GM23248 (cell line): ENCODE data around the gene MAML3.

Experiments
- EZH2 ChIP-seq: fragments of 200-600 bp; sonication (generic); IDR thresholded peaks from 2 replicates; pipeline ENCODE4 v1.6.1; 2018; ENCODE audit warnings: antibody characterized with exemption, mild to moderate bottlenecking; ENCODE audit not compliant: insufficient read depth, poor library complexity, severe bottlenecking
- EZH2phosphoT487 ChIP-seq: fragments of 200-600 bp; sonication (generic); IDR thresholded peaks from 2 replicates; pipeline ENCODE4 v1.6.1; 2018; ENCODE audit warnings: antibody characterized with exemption, moderate library complexity, mild to moderate bottlenecking, low read depth; ENCODE audit not compliant: insufficient read depth

GRCh38 chr4:140048419-140048995 is 105.5 kb downstream of the MAML3 start:
- TF ChIP-seq EZH2phosphoT487 (no peak), EZH2 (no peak)
